NCI-H1436 treated with DMSO at 0.1 percent for 48 hours (cell line): ENCODE data around the gene PSMA1.

Experiments
- DNase-seq: peaks from one replicate; lab custom pipeline; 2025; lab: John Stamatoyannopoulos, UW

The PSMA1 gene

DNA sequence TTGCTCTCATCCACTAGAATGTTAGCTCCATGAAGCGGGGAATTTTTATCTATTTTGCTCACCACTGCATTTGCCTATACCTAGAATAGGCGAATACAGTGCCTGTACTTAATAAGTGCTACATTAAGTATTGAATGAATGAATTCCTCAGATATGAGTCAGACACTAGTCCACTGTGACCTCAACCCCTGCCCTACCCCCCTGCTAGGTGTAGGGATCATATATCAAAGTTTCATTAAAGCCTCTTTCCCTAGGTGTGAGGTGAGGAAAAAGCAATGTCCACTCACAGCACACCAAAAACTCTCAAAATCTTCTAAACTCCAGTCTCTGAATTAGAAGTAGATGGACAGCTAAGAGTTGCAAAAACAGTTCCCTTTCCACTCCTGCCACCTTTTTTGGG lies 9.8 kb upstream of the PSMA1 start:
- no peak for DNase-seq

DNA sequence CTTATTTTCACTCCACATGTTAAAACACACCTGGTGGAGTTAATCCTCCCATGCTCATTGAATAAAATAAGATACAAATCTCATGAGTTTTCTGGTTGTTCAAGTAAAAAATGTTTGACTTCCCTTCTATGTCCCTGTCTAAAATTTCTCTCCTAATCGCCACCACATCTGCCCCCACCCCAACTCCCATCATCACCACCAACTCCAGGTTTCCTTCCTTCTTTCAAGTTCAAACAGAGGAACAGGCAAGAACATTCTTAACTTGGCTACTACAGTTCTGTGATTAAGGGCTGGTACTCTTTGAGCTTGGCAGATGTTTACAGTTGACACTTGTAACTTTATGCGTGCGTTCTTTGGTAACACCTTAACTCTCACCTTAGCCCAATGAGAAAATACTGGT lies 9.1 kb upstream of the PSMA1 start:
- DNase-seq, result no peak

DNA sequence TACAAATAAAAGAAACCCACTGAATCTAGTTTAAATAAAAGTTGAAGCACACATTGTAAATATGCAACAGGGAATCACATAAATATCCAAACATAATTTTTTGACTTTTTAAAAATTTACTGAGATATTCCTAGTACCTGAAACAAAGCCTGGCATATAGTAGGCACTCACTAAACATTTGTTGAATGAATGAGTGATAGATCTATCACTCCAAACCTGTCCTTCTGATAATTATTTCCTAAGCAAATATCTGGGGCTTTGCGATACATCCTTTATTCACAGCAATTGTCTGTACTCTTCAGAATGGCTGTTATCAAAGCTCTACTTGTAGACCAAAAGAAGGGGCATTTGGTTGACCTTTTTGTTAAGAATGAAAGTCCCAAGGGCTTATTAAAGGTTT lies 2.6 kb upstream of the PSMA1 start:
- no peak for DNase-seq

DNA sequence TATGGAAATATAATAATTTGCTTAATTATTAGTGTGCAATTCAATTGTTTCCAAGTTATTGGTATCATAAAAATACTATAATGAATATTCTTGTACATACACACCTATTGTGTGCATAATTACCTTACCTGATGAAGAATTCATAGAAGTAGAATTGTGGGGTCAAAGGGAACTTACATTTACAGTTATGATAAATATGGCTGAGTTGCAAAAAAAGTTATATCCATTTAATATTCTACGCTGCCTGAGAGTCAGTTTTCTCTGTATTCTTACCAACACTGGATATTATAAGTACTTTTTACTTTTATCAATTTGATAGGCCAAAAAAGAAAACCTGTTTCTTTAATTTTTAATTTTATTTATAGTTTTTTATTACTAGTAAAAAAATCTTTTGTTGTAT lies 2.1 kb upstream of the PSMA1 start:
- DNase-seq, result no peak

DNA sequence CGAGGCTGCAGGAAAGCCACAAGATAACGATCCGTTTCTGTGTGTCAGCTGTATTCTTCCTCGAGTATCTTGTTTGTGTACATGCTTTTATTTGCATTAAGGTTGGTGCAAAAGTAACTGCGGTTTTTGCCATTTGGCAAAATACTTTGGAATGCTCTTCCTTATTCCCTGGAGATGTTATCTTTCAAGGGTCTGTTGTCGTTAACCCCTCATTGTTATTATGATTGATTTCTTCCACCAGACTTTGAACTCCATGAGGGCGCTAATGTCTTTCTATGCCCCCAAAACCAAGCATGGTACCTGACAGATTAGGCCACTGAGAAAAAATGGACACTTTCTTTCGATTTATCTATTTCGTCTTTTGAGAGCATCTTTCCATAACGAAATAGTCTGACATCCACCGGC lies 563 bp upstream of the PSMA1 start:
- DNase-seq, result no peak

DNA sequence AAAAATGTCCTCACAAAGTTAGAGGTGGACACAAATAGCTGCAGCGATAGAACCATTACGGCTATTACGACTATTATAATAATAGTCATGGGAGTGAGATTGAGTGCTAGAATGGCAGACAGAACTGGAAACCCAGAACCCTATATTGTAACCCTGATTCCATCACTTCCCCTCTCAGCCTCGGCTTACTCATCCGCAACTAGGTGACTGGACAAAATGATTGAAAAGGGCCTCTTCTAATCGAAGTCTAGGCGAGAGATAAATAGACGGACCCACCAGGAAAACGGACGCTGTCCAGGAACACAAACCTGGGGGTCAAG lies 629 bp downstream of the PSMA1 start:
- no peak for DNase-seq

DNA sequence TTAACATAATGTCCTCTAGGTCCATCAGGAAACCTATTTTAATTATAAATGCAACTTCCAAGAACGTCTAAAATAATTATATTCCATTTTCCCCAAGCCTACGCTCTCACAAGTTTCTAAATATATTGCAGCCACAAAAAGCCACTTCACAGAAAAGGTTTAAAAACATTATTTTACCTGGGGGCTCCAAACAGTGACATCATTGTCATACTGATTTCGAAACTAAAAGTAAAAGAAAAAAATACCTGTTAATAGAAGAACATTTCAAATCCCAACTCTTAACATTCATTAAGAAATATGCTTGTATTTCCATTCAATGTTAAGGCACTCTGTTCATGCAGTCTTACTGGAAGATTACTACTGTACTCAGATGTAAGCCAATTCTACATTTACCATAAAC lies 1.4 kb downstream of the PSMA1 start:
- DNase-seq, result no peak

DNA sequence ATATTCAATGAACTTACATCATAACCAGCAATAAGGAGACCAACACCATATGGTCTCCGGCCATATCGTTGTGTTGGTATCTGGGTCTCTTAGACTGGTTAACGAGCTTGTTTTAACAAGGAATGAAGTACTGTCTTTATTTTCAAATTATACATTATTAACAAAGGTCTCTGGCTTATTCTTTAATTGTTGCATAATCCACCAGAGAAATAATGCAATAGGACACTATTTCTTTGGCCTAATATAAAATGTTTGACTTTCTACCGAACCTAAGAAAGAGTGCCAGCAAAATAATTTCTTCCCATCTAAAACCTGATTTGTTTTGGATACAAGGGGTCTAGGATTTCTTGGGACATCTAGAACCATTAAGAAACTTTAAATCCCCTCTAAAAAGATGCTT lies 6.4 kb downstream of the PSMA1 start:
- no peak for DNase-seq

DNA sequence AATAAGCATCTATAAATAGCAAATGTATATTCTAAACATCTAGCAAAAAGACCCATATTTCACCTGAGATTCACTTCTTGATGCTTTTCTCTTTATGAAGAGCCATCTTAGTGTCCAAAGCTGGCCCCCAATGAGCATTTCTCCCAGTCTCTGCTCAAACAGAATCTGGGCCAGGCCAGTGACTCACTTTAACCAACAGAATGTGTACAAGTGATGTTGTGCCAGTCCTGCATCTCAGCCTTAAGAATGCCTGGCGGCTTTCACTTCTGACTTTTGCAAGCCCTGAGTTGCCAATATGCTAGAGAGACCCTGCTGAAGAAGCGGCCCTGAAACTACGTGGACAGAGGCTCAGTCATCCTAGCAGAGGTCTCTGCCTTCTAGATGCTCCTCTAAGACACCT lies 13.7 kb downstream of the PSMA1 start:
- DNase-seq, result no peak

DNA sequence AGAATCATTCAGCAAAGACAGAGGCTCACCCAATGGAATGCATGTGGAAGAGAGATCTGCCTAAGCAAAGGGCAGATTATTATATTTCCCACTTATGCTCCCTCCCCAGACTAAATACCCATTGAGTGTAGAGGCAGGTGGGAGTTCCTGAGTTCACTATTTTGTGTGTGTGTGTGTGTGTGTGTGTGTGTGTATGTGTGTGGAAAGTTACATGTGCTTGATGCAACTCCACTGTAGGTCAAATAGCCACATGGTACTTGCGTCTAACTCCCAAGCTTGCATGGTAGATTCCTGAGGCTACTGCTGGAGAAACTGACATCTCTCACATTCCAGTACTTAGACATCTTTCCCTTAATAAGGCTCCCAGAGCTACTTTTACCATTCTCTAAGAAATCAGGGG lies 17.2 kb downstream of the PSMA1 start:
- DNase-seq, result no peak

DNA sequence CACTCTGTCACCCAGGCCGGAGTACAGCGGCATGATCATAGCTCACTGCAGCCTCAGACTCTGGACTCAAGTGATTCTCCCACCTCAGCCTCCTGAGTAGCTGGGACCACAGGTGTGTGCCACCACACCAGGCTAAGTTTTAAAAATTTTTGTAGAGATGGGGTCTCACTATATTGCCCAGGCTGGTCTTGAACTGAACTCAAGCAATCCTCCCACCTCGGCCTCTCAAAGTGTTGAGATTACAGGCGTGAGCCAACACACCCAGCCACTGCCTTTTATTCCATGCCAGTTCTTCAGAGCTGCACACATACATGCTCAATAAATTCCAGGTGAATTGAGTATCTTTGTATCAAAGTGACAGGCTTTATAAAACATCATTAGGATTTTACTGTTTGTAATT lies 18.1 kb downstream of the PSMA1 start:
- no peak for DNase-seq

DNA sequence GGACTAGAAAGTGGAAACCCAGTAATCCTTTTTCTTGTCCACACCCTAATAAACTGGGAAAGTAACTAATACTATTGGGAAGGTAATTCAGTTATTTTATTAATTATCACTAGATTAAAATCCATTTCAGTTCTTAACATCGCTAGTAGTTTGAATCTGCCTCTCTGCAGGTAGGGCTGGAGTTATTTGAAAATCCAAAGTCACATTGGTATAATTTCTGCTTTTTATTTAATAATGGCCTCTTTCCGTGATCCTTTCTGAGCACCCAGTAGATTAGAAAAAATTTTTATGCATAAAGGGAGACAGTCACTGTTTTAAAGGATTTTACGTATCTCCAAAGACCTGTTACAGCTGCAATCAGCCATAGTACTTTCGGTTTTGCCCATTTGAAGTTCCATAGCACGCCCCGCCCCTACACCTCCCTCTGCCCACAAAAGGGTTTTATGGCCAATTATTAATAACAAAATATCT lies 20.0 kb downstream of the PSMA1 start:
- no peak for DNase-seq

DNA sequence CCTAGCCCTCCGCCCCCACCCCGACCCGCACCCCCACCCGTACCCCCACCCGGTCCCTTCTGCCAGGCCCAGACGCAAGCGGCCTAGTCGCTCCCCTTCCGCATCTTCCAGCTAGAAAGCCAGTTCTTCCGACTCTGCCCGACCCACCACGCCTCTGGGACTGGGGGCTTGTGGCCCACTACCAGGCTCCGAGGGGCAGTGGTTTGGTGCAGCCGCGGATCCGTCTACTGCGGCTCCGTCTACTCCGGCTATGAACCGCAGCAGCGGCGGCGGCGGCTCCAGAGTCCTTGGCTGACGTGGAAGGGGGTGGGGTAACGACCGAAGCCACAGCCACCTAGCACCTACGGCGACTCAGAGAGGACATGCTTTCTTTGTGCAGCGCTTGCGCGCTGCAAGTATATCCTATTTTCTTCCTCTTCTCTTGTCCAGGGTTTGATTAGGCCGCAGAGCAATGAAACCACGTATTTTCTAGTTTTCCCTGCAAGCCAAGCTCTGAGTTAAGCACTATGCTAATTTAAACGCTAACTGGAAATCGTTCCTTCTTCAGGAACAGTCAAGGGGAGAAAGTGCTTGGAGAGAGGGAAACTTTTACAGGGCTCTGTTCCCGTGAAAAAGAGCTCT lies 20.5 kb downstream of the PSMA1 start, which contains the start of gene COPB1:
COPB1 (minus strand) TSS at position 252 of the 621 bp plus-strand sequence. CDS start 883 bp downstream, outside the sequence.
- peak; percentile 66 for DNase-seq

DNA sequence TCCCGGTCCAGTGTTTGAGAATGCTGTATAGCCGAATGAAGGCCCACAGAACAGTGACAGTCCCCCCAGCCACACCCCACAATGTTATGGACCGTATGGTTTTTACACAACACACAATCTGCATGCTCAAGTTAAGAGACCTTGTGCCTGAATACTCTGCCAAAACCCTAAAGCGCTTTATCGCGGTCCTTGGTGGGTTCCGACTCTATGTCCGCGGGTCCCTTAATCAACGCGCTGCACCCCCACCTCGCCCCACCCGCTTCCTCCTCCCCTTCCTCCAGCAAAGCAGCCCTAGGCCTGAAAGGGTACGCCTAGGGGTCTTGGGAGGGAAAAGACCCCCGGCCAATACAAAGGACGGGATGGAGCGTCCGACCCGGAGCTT lies 21.0 kb downstream of the PSMA1 start:
- no peak for DNase-seq

DNA sequence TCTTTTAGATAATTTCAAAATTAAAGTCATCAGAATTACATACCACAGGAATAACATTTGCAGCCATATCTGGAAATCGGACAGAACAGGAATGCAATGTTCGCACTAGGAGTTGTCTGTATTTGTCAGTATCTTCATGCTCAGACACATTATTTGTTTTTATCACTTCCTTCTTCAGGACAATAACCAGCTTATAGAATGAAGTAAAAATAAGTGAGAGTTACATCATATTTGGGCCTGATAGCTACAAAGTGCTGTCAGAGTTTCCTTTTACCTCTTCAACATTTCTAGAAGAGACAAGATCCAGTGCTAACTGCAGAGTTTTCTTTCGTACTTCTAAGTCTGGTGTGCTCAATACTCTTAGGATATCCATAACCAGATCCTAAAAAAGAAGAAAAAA lies 39.5 kb downstream of the PSMA1 start:
- DNase-seq, result no peak

DNA sequence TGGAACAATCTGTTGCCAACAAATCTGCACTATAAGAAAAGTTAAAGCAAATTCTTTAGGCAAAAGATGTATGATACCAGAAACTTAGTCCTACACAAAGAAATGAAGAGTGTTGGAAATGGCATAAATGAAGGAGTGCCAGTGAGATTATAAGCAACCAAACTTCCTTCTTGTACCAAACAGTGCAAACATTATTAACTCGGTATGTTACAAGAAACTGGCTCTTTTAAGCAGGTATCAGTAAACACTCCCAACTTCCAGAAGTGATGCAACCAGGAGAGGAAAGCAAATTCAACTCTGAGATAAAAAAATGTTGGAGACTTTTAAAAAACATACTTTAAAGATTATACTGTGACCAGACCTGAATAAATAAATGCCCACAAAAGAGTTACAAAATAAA lies 49.1 kb downstream of the PSMA1 start:
- no peak for DNase-seq

DNA sequence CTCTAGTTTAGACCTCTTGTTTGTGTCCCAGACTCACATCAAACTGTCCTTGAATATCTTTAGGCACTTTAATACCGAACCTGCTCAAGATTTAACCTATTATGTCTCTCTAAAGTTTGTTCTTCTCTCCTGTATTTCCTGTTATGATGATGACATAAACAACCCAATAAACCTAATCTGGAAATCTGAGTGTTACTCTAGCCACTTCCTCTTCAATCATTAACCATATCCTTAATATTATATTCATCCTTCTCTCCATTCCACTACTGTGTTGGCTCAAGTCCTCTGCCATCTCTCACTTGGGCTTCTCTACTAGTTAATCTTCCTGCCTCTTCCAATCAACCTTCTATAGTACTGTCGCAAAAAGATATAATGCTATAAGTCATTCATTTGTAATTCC lies 56.6 kb downstream of the PSMA1 start:
- DNase-seq, result no peak

DNA sequence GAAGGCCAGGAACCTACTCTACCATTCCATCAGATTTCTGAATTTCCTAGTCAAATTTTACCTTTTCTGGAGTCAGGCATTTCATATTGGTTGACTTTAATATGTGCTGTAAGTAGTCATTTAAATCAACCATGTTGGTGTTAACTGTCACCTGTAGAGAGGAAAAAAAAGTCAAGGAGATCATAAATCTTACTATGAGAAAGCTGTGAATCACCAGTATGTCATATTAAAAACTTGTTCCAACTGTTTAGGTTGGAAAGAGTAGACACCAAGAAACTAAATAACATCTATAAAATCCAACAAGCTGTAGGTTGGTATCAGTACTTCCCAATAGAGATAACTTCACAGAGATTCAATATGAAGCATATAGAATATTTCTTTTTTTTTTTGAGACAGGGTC lies 60.0 kb downstream of the PSMA1 start:
- DNase-seq, result no peak

DNA sequence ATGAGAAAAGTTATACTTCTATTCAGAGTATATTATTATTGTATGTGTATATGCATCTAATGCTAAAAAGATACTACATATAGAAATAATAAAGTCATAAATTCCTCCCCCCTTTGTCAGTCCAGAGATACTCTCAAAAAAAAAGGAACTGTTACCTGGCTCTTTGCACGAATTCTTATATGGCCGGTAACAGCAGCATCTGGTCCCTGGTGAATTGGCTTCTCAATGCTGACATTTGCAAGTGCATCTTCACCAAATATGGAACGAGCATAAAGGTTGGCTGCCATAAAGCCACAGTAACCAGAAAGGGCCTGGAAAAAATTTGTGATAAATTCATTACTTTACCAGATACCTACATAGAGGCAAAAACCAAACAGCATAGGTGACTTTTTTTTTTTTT lies 61.8 kb downstream of the PSMA1 start:
- DNase-seq, result no peak

DNA sequence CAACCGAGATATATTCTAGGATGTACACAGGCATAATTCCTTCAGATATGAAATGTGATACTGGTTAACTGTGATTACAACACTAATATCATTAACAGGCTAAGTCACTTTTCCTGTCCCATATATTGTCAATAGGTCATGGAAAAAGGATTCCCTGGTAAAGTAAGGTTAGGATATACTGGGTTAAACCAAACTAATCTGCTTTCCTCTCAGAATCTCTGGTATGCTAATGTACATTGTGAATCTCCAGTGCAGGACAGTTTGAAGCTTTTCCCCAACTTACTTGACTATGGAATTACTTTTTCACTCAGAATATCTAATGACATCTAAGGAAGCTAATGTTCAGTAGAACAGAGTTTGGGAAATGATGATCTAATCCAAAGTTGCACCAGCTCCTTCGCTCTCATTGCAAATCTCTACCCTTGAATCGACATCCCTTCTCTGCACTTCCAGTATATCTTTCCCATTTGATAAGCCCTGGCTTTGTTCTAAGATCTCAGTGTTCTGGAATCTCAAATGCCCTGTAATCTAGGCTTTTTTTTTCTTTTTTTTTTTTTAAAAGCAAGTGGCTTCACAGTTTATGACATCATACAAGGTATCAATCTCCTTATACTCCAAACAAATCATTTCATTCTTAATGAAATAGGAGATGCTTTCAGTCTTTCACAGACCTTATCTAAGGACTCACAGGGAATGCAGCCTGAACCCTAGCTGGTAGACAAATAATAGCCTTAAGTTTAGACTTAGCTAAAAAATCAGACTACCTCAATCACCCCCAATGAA lies 64.3 kb downstream of the PSMA1 start:
- DNase-seq, result no peak
